A673 (cell line): ENCODE data around the gene WNK4.

Source experiments
- EZH2 ChIP-seq: fragments of 200-600 bp; sonication (generic); IDR thresholded peaks from 2 replicates; pipeline ENCODE4 v1.6.1; 2017; ENCODE audit warnings: borderline replicate concordance, low read depth, mild to moderate bottlenecking, mixed read lengths, antibody characterized with exemption, low read length; ENCODE audit not compliant: poor library complexity, severe bottlenecking
- TF ChIP-seq, protein P1 (sequence below): fragments of 300-800, 200-600 bp; sonication (generic); conservative IDR thresholded peaks from 2 replicates; pipeline ENCODE4 v1.5.1; 2017; ENCODE audit warnings: low read depth, mild to moderate bottlenecking, antibody characterized with exemption, low read length, moderate library complexity, mixed read lengths

DNA sequence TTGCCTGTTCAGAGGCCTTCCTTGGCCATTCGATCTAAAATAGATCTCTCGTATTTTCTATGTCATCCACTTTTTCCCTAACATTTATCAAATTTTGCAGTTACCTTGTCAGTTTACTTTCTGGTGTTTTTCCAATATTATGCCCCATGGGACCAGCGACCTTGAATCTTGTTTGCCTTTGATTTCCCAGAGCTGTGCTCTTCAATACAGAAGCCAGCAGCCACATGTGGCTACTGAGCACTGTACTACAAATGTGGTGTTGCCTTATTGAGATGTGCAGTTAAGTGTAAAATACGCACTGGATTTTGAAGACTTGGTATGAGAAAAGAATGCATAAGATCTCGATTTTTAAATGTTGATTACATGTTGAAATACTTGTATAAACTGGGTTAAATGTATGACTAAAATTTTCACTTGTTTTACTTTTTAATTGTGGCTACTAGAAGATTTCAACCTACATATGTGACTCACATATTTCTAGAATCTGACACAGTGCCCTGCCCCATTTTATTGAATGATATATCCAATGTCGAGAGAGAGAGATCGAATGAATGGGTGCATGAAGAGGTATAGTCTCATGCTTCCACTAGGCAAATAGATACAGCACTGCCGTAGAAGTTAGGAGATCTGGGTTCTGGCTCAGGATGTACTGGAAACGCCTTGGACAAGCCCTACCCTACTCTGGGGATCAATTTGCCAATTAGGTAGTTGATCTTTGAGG lies 52.0 kb downstream of the WNK4 start:
- no peak for TF ChIP-seq EZH2
- TF ChIP-seq, protein P1, sequence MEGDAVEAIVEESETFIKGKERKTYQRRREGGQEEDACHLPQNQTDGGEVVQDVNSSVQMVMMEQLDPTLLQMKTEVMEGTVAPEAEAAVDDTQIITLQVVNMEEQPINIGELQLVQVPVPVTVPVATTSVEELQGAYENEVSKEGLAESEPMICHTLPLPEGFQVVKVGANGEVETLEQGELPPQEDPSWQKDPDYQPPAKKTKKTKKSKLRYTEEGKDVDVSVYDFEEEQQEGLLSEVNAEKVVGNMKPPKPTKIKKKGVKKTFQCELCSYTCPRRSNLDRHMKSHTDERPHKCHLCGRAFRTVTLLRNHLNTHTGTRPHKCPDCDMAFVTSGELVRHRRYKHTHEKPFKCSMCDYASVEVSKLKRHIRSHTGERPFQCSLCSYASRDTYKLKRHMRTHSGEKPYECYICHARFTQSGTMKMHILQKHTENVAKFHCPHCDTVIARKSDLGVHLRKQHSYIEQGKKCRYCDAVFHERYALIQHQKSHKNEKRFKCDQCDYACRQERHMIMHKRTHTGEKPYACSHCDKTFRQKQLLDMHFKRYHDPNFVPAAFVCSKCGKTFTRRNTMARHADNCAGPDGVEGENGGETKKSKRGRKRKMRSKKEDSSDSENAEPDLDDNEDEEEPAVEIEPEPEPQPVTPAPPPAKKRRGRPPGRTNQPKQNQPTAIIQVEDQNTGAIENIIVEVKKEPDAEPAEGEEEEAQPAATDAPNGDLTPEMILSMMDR, result no peak
